HPDE6-E6E7 (cell line): ENCODE data around the gene PDE4D.

Experiments
- DNase-seq: peaks from one replicate; pipeline ENCODE4 v3.0.0; 2011; ENCODE audit warnings: missing footprints; ENCODE audit errors: extremely low spot score

Gene PDE4D

DNA sequence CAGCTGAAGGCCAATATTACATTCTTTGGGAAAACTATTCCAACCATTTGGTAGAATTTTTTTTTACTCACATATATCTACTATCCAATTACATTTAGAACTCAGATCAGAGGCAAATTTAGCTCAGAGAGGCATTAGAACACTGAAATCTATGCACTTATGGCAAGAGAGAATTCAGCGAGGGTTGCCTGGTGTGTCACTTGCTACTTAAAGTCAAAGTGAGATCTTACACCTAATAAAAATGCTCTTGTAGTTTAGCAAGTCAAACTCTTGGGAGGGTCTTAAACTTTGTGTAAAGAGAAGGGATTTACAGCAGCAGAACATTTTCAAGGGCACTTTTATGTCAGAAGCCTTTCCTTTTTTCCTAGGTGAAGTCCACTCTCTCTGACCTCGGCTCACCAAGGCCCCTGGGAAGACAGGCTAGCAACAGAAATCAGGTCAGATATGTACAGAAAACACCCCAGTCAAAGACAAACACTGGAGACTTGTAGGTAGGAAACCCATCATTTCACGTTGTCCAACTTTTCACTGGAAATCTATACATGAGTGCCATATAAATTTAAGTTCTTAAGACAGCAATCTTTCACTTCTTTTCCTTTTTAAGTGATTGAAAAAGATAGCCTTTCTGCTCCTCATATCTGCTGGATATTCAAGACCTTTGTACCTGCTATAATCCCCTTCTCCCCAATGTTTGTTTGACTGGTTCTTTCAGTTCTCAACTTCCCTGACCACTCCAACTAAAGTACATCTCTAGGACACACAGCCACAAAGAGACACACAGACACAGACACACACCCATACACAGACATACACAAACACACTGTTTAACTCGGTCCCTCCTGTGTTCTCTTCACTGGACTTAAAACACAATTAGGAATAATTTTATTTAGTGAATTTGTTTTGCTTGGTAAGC lies 635.8 kb downstream of the PDE4D start:
- no peak for DNase-seq

GRCh38 chr5:59256331-59256730 lies 637.2 kb downstream of the PDE4D start:
- DNase-seq = no peak

- DNase-seq = no peak
Measured at GRCh38 chr5:59254055-59254687, 639.4 kb downstream of the PDE4D start.

DNA sequence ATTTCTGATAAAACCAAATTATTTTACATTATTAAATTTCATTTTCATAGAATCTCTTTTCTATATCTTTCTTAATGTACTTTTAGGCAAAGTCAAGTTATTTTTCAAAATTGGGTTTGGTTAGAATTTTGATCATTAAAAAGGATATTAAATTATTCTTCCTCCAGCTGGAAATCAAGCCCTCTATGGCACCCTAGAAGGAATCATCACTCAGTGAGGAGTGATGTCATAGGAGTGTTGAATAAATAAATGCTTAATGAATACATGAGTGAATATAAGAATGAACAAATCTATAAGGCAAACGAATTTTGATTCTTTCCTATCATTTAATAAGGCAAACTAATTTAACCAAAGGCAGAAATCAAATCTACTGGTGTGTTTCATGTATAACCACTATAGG lies 639.9 kb downstream of the PDE4D start:
- no peak for DNase-seq

DNA sequence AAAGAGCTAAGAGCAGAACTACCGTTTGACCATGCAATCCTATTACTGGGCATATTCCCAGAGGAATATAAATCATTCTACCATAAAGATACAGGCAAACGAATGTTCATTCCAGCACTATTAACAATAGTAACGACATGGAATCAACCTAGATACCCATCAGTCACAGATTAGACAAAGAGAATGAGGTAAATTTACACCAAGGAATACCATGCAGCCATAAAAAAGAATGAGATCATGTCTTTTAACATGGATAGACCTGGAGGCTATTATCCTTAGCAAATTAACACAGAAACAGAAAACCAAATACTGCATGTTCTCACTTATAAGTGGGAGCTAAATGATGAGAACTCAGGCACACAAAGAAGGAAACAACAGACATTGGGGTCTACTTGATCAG lies 641.9 kb downstream of the PDE4D start:
- no peak for DNase-seq

DNA sequence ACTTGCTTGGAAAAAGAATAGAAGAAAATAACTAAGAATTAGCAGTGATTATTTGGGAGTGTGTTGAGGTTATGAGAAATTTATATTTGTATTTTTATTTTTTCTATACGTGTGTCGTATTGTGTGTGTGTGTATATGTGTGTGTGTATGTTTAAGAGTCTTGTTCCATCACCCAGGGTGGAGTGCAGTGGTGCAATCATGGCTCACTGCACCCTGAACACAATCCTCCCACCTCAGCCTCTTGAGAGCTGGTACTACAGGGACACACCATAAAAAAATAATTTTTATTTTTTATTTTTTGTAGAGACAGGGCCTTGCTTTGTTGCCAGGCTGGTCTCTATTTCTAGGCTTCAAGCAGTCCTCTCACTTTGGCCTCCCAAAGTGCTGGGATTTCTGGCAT lies 643.8 kb downstream of the PDE4D start:
- DNase-seq = no peak

DNA sequence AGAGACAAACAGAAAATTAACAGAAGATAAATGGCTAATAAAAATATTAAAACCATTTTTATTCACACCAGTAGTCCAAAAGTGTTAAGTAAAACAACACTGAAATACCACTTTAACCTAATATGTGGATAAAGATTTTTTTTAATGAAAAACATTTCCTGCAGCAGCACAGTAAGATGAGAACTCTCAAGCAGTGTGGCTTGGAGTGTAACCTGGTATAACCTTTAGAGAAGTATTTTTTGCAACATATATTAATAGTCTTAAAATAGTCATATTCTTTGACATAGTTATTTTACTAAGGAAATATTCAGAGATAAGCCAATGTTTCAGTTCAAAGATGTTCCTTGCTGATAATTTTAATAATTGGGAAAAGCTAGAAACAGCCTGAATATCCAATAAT lies 644.4 kb downstream of the PDE4D start:
- DNase-seq = no peak

DNA sequence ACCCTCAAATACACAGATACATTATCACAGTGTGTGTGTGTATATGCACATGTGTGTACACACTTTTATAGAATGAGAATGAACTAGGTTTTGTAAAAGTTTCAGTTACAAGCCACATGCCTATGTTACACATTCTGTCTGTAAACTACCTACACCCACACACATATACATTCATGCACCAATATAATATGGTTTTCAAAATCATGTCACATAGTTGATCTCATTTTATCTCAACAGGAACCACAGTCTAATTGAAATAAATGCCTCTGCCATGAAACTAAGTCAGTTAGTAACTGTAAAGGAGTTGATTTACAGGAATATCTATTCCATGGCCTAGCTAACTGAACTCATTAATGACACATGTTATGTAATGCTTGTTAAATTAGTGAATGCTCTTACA lies 646.6 kb downstream of the PDE4D start:
- no peak for DNase-seq

GRCh38 chr5:59246145-59246869 lies 647.2 kb downstream of the PDE4D start:
- no peak for DNase-seq

- DNase-seq = no peak
Measured at GRCh38 chr5:59245198-59245597, 648.3 kb downstream of the PDE4D start.

DNA sequence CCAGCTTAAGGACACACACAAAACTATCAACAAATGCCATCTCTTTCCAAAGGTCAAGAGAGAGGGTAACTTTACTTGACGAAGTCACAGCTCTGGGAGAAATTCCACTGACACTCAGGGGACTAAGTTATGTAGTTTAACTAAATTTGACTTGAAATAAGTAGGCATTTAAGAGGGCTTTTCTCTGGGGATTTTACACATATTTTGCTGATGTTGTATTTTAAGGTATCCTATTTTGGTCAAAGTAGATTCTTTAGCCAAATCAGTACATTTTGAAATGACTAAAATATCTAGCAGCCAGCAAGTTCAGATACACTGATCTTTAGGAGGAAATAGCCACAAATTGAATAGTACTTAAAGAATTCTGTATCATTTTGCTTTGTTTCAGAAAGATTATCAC lies 652.0 kb downstream of the PDE4D start:
- no peak for DNase-seq

GRCh38 chr5:59241119-59241518 lies 652.4 kb downstream of the PDE4D start:
- no peak for DNase-seq

GRCh38 chr5:59238126-59238902 lies 655.2 kb downstream of the PDE4D start:
- DNase-seq = no peak

DNA sequence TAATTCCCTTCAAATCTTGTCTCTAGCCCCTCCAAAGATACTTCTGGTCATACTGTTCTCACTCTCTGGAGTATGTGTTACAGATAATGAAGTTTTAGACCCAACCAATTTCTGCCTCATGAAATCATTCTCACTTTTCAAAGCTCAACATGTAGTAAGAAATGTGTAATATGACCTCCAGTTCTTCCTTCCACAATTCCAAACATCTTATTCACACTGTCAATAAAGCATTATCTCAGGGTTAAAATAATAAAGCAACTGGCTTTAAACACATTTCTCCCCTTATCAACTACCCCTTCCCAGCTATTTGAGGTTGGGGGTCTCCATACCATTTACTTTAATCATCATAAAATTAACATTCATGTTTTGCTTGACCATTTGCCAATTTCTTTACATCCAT lies 656.5 kb downstream of the PDE4D start:
- no peak for DNase-seq

- no peak for DNase-seq
Measured at GRCh38 chr5:59236448-59236847, 657.1 kb downstream of the PDE4D start.

DNA sequence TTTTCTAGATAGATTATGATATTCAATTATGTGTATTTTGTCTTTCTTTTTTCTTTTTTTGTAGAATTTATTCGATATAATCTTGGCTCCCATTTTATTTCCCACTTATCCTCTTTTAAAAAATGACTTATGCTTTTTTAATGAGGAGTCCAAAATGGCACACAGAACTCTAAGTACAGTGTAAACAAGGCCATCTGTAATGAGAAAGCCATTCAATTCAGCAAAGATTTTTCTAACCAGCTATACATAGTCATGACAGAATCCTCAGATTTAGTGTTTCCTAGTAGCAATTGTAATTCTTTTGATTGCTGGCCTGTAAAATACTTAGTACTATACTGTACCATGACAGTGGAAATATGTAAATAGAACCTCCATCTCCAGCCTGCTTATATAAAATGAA lies 659.3 kb downstream of the PDE4D start:
- no peak for DNase-seq

DNA sequence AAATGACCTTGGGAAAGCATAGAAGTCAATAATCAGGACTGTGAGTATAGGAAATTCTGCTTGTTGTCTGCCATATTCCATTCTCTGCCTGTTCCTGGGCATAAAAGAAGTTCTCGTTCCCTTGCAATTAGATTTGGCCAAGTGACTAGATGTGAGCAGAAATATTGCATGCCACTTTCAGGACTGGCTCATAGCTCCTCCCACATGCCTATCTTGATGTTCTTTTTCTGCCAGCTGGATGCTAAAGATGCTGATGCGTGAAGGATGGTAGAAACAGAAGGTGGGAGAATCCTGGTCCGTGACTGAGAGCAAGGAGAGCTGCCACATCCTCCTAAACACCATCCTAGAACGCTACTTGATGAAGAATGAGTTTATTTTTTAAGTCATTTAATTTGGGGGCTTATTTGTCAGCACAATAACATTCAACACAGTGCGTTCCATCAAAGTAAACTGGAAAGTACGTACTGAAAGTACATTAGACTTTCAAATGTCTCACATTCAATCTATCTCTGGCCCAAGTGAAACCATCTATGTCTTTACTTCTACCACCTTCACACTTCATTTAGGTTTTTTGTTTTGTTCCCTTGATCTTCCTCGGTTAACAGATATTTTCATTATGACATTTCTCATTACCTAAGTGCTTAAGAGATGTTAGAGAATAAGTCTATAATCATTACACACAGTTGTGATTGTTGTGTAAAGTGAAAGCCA lies 662.1 kb downstream of the PDE4D start:
- no peak for DNase-seq

GRCh38 chr5:59222687-59223511 lies 670.6 kb downstream of the PDE4D start:
- DNase-seq = no peak

- no peak for DNase-seq
Measured at GRCh38 chr5:59221769-59222168, 671.8 kb downstream of the PDE4D start.

- DNase-seq = no peak
Measured at GRCh38 chr5:59218424-59219045, 675.0 kb downstream of the PDE4D start.
